GM12875 (cell line): ENCODE data around the gene ZNF488.

Experiments
- H3K4me3 ChIP-seq: one replicate; pipeline ENCODE4 v1.5.1; 2011; ENCODE audit warnings: low read depth, low read length, control low read depth
- CTCF ChIP-seq: IDR thresholded peaks from 2 replicates; pipeline ENCODE4 v1.5.1; 2011; ENCODE audit warnings: low read depth, mild to moderate bottlenecking, control low read depth, inconsistent platforms, low read length, moderate library complexity, borderline replicate concordance; ENCODE audit not compliant: insufficient read depth

The ZNF488 gene

GRCh38 chr10:47368431-47369180, 15.5 kb downstream of the ZNF488 start:
- no peak for TF ChIP-seq CTCF
- H3K4me3 ChIP-seq, result no peak overlapping the region

- TF ChIP-seq CTCF, result no peak
- no peak overlapping the region for H3K4me3 ChIP-seq
Measured at GRCh38 chr10:47367646-47368045, 16.4 kb downstream of the ZNF488 start.

GRCh38 chr10:47366731-47367460, 17.2 kb downstream of the ZNF488 start:
- TF ChIP-seq CTCF, result no peak
- H3K4me3 ChIP-seq, result no peak overlapping the region

GRCh38 chr10:47366181-47366631, 17.9 kb downstream of the ZNF488 start:
- no peak for TF ChIP-seq CTCF
- no peak overlapping the region for H3K4me3 ChIP-seq

GRCh38 chr10:47365431-47366180, 18.5 kb downstream of the ZNF488 start:
- no peak for TF ChIP-seq CTCF
- no peak overlapping the region for H3K4me3 ChIP-seq

- no peak for TF ChIP-seq CTCF
Measured at GRCh38 chr10:47364911-47365310, 19.2 kb downstream of the ZNF488 start.

GRCh38 chr10:47364366-47364765, 19.7 kb downstream of the ZNF488 start:
- no peak overlapping the region for H3K4me3 ChIP-seq

More at GRCh38 chr10:47364911-47365310, 19.2 kb downstream of the ZNF488 start:
- H3K4me3 ChIP-seq, result no peak overlapping the region

More at GRCh38 chr10:47364366-47364765, 19.7 kb downstream of the ZNF488 start:
- no peak for TF ChIP-seq CTCF
